GM19240 (cell line): ENCODE results near the gene SYNGR4.

Experiments
- DNase-seq: peaks from one replicate; pipeline ENCODE4 v3.0.0; 2011; ENCODE audit warnings: low spot score; ENCODE audit not compliant: insufficient read length

Gene SYNGR4

GRCh38 chr19:48396016-48396823 lies 32.1 kb downstream of the SYNGR4 start:
- no peak for DNase-seq

GRCh38 chr19:48396824-48397176 lies 32.6 kb downstream of the SYNGR4 start:
- no peak for DNase-seq

- no peak for DNase-seq
Measured at GRCh38 chr19:48397263-48398101, 33.3 kb downstream of the SYNGR4 start.

GRCh38 chr19:48398102-48398374 lies 33.9 kb downstream of the SYNGR4 start:
- no peak for DNase-seq

- peak; percentile 65 for DNase-seq
Measured at GRCh38 chr19:48398375-48399235, 34.4 kb downstream of the SYNGR4 start.

GRCh38 chr19:48400018-48400742 lies 36.0 kb downstream of the SYNGR4 start:
- DNase-seq = no peak

GRCh38 chr19:48401287-48401686 lies 37.1 kb downstream of the SYNGR4 start:
- no peak for DNase-seq

GRCh38 chr19:48403606-48404005 lies 39.4 kb downstream of the SYNGR4 start:
- DNase-seq = peak; percentile 83

GRCh38 chr19:48405010-48405659 lies 41.0 kb downstream of the SYNGR4 start:
- DNase-seq = no peak

- no peak for DNase-seq
Measured at GRCh38 chr19:48405850-48406249, 41.7 kb downstream of the SYNGR4 start.

- no peak for DNase-seq
Measured at GRCh38 chr19:48413879-48414587, 49.9 kb downstream of the SYNGR4 start.

GRCh38 chr19:48415395-48415794 lies 51.2 kb downstream of the SYNGR4 start:
- no peak for DNase-seq

- no peak for DNase-seq
Measured at GRCh38 chr19:48415806-48416221, 51.6 kb downstream of the SYNGR4 start.

GRCh38 chr19:48417421-48417820 lies 53.3 kb downstream of the SYNGR4 start:
- no peak for DNase-seq

GRCh38 chr19:48418317-48419064 lies 54.3 kb downstream of the SYNGR4 start:
- DNase-seq = no peak

GRCh38 chr19:48419158-48419920 lies 55.2 kb downstream of the SYNGR4 start:
- no peak for DNase-seq

GRCh38 chr19:48421548-48421947 lies 57.4 kb downstream of the SYNGR4 start:
- DNase-seq = no peak

GRCh38 chr19:48424694-48425219 lies 60.6 kb downstream of the SYNGR4 start:
- DNase-seq = no peak
